GM21717 (cell line): ENCODE results near the gene LRRC10B.
"Not testable (repeated sequence)": the region's sequence is repeated elsewhere in the genome, so short reads cannot be mapped to it uniquely, and the experiment has no call there.

Source experiments
- ATAC-seq: cut with Tn5 transposase; IDR thresholded peaks from one replicate; pipeline ENCODE4 v1.9.1; 2021; ENCODE audit warnings: mild to moderate bottlenecking, moderate library complexity; ENCODE audit not compliant: unreplicated experiment

LRRC10B gene

DNA sequence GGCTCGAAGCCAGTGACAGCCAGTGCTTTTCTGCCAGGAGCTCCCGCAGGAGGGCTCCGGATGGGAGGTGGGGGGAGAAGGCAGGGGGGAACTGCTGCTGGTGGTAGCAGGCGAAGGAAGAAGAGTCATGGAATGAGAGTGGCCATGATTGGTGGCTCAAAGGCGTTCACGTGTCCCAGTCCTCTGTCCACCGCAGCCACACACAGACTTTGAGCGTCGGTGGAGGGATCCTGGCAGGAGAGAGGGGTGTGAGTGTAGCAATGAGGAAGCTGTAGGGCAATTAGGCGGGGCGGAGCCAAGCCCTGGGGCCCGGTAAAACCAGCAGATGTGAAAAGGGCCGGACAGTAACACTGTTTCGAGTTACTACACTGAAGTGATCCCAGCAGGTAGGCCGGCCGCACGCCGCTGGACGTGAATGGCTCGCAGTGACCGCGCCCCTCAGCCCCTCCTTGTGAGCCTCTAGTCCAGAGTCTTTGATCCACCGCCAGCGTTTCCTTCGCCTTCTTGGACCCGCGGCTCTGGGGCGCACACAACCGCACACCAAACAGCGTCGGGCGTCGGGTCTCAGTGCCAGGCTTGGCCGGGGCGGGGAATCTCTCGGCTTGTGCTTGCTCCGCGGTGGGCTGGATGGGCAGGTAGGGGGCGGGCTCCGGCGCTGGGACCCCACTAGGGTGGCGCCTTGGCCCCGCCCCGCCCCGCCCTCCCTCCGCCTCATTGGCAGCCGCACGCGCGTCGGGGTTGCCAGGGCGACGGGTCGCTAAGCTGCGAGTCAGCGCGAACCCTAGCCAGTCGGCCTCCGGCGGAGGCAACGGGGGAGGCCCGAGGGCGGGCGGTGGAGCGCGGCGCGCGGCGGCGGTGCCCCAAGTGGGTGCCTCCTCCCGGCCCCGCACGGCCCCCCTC is at the start of gene LRRC10B:
LRRC10B (plus strand) TSS at position 788 of the 900 bp plus-strand sequence. CDS start 250 bp downstream, outside the sequence.
- no peak for ATAC-seq

DNA sequence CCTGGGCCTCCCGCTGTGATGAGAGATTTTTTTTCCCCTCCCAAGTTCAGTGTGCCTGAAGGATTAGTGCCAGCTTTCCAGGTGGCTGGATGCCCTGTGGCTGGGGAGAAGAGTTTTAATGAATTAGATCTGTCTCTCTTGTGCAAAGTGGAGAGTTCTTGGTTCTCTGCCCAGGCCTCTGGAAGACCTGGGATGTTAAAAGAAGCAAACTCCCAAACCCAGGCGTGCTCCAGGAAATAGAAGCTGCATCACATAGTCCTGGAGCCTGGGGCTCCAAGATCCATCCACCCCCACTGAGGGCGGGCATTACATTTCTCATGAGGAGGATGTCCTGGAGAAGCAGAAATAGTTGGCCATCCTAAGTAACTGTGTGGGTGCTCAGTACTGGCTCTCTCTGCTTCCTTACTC is 48.1 kb upstream of the LRRC10B start:
- ATAC-seq = no peak

DNA sequence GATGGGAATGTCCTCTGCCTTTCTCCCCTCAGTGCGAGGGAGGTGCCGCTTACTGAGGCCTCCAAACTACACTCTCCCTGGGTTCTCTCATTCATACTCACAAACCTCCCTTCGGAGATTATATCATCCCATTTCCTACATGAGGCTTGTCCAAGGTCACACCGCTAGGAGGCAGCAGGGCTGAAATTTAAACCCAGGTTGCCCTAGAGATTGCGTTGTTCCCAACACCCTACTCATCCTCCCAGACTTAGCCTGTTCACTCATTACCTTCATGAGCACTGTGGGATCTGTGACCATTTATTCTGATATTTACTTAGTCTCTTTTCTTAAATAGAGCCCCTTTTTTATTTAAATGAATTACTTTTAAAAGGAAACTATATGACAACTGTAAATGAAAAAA is 47.6 kb upstream of the LRRC10B start:
- no peak for ATAC-seq

DNA sequence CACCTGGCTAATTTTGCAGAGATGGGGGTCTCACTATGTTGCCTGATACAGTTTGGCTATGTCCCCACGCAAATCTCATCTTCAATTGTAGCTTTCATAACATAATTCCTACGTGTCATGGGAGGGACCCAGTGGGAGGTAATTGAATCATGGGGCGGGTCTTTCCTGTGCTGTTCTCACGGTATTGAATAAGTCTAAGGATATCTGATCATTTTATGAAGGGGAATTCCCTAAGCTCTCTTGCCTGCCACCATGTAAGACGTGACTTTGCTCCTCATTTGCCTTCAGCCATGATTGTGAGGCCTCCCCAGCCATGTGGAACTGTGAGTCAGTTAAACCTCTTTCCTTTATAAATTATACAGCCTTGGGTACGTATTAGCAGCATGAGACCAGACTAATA is 40.9 kb upstream of the LRRC10B start:
- not testable (repeated sequence) for ATAC-seq

DNA sequence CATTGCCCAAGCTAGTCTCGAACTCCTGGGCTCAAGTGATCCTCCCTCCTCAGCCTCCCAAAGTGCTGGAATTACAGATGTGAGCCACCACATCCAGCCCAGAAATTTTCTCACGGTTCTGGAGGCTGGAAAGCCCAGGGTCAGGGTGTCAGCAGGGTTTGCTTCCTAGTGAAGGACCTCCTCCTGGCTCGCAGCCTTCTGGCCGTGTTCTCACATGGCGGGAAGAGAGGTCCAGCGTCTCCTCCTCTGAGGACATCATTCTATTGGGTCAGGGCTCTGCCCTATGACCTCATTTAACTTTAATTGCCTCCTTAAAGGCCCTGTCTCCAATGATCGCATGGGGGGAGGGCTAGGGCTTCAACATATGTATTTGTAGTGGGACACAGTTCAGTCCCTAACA is 40.5 kb upstream of the LRRC10B start:
- ATAC-seq = no peak

DNA sequence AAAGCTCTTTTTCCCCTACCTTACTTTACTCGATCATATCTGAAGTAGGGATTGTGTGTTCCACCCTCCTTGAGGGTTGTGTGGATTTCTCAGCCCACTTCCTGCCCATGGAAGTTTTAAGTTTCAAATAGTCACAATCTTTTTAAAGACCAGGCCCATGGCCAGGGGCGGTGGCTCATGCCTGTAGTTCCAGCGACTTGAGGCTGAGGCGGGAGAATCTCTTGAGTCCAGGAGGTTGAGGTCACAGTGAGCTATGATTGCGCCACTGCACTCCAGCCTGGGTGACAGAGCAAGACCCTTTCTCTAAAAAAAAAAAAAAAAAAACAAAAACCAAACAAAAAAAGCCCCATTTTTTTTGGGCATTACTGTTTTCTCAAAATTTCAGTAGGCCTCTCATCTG is 36.3 kb upstream of the LRRC10B start:
- ATAC-seq = no peak

DNA sequence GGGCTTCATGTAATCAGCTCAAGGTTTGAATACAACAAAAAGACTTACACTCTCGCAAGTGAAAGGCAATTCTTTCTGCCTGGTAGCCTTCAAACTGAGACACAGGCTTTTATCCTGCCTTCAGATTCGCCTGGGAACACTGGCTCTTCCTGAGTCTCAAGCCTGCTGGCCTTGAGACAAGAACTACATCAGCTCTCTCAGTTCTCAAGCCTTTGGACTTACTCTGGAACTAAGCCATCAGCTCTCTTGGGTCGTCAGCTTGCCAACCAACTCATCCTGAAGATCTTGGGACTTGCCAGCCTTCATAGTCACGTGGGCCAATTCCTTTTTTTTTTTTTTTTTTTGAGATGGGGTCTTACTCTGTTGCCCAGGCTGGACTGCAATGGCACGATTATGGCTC is 35.7 kb upstream of the LRRC10B start:
- no peak for ATAC-seq

DNA sequence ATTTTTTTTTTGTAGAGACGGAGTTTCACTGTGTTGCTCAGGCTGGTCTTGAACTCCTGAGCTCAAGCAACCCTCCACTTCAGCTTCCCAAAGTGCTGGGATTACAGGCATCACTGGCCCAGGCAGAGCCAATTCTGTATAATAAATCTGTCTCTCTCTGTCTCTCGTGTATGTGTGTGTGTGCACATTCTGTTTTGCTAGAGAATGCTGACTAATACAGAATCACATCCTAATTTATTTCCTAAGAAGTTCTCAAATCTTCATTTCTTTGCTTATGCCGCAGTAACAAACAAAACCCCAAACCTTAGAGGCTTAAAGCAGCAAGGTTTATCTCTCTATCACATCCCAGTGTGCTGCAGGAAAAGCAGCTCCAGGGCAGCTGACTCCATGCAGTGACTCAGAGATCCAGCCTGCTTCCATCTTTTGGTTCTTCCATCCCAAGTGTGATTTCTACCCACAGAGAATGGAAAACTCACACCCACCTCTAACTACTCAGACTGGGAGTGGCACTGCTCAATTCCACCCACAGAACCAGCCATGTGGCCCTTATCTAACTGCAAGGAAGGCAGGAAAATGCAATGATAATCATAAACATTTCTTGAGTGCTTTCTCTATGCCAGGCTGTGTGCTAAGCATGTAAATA is 35.1 kb upstream of the LRRC10B start:
- no peak for ATAC-seq

DNA sequence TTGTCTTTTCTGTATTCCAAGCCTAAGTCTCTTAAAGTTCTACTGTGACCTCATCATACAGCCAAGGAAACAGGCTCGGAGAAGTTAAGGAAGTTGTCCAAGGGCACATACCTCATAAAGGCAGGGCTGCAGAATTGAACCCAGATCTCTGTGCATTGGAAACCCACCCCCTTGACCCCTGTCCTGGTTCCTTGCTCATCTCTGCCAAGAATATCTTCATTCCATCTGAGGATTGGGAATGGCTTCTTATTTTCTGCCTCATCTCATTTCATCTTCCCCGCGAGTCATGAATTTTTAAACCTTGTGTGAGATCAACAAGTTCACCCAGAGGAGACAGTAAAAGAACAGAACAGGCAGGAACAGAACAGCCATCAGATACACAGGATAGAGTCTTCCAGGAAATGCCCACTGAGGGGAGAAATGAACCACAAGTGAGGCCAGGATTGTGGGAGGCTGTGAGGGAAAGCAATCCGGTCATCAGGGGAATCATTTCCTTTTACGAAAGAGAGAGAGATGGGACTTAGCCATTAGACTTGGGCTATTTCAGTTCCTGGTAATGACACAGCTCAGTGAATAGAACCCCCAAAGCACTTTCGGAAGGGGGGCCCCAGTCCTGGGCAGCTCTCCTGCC is 34.4 kb upstream of the LRRC10B start:
- ATAC-seq = no peak

DNA sequence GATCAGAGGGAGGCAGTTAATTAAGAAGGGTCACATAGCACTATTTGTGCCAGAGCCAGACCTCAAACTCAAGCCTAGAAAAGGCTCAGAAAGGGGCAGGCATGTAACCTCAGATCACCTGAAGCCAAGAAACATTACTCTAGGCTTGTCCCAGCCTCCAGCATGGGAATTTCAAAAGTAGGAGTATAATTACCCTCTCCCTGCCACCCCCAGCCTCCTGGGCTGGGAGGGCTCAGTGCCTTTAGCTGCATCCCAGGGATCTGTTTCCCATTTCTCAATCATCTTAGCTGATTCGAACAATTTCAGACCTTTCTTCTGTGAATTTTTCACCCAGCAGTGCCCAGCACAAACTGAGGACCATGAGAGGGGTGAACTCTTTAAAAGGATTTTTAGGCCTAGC is 33.1 kb upstream of the LRRC10B start:
- no peak for ATAC-seq

DNA sequence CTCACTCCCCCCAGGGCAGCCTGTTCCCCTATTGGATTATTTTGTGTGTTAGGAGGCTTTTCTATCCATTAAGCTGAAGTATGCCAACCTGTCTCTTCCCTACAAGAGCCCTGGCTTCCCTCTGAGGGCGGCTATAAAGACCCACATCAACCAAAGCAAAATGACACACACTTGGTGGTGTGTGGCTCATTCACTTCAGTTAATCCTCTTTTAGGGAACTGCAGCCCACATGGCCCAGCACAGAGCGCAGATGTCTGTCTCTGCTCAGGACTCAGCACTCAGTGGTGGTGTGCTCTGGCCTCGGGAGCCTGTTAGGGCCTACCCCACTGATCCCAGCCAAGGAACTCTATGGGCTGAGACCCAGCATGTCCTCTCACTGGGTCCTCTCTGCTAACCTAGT is 32.2 kb upstream of the LRRC10B start:
- no peak for ATAC-seq

DNA sequence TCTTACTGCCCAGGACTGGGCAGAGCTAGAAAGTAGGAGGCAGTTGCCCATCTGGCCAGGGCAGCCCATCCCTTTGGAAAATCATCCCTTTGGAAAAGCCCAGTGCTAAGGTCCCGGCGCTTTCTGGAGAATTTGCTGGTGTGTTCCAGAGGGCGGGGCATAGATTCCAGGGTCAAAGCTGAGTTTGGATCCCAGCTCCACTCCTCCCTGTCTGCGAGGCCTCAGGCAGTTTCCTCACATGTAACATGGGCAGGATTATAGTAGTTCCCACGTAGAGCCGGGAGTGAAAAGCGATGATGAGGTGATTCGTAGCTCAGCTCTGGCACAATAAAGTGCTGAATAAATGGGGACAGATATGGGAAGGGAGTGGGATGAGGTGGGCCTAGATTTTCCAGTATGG is 31.4 kb upstream of the LRRC10B start:
- no peak for ATAC-seq

DNA sequence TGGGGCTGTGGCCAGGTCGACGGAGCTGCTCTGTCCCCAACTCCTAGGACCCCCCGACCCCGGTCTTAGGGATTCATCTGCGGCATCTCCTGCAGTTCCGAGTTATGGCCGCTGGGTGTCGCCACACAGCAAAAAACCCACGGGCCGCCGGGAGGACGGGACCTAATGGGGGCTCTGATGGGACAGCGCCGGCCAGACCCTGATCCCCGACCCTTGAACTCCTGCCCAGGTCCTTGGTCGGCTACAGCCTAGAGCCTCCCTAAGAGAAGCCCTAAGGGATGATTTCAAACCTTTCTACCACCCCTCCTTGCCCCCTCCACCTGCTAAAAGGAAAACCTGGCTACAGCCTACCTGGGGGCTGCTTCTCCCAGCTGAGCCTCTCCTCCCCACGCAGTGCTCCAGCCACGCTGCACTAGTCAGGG is 30.8 kb upstream of the LRRC10B start:
- no peak for ATAC-seq

DNA sequence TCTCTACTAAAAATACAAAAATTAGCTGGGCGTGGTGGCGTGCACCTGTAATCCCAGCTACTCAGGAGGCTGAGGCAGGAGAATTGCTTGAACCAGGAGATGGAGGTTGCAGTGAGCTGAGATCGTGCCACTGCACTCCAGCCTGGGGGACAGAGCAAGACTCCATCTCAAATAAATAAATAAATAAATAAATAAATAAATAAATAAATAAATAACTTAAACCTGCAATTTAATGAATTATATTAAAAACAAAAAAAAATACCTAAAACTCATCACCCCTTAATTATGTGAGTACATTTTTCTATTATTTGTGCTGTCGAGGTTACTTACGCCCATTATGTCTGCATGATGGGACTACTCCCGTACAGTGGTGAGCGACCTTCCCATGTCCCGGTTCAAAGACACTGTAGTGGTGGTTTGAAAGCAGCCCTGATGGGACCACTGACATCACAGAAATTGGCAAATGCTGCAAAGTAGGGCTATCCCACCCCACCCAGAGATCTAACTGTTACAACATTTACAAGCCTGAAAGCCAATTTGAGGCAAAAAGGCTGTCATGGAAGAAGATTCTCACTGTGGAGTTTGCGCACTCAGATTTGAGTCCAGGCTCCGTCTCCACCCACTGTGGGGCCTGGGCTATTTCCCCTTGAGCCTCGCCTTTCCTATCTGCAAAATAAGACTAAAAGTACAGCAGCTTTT is 29.0 kb upstream of the LRRC10B start:
- not testable (repeated sequence) for ATAC-seq

DNA sequence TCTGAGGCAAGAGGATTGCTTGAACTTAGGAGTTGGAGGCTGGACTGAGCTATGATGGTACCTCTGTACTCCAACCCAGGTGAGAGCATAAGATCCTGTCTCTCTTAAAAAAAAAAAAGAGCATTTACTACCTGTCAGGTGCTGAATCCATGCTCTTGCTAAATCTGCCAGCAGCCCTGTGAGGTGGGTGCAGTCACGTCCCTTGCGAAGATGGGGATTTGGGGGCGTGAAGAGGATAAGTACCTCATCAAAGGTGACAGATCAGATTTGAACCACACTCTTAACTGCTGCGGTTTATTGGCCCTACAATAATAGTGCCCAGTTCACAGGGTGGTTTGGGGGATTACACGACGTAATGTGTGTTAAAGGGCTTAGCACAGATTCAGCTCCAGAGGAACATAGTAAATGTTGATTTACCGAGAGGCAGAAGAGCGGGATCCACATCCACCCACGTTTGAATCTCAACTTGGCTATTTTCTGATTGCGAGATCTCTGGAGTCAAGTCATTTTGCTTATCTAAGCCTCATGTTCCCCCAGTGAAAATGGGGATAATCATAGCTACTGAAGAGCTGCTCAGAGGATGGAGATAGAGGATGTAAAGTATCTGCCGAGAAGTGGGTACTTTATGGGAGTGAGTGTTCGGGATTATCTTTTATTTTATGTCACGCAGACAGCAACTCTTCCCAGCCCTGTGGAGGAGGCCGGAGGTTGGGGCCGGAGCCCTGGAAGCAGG is 28.1 kb upstream of the LRRC10B start:
- ATAC-seq = no peak

DNA sequence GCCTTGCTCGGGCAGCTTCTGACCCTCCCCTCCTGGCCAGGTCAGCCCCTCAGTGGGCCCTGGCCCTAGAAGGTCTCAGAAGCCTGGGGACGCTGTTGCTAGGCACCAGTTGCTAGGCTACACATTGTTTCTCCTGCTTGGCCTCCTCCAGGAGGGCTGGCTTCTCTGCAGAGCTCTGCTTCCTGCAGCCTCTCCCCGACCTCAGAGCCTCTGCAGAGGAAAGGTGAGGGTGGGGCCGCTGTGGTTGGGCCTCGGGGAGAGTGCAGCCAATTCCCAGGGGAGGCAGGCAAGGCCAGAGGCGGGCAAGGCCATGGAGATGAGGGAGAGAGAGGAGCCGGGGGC is 27.6 kb upstream of the LRRC10B start:
- ATAC-seq = no peak

DNA sequence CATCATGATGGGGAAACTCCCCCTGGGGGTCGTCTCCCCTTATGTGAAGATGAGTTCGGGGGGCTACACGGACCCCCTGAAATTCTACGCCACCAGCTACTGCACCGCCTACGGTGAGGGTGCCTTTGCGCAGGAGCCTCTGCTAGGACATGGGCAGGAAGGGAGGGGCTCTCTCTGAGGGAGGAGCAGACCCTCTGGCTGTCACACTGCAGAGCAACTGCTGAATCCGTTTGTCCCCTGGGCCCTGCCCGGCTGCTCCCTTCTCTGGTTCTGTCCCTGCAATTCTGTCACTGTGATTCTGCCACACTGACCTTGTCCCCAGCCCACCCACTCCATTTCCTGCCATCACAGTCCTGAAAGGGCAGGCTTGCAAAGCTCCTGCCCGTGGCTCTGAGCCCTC is 26.7 kb upstream of the LRRC10B start:
- ATAC-seq = no peak

DNA sequence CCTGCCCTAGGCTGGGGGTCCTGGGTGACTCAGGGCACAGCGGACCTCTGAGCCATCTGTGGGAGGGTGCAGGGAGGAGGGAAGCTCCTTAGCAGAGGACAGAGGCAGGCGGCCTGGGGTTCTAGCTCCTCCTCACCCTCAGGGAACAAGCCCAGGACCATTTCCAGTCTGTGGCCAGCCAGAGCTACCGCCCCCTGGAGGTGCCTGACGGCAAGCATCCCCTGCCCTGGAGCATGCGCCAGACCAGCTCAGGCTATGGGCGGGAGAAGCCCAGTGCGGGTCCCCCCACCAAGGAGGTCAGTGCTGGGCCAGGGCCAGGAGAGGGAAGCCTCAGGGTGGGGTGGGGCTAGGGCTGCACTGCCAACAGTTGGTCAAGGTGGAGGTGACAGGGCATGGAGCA is 26.0 kb upstream of the LRRC10B start:
- ATAC-seq = no peak

DNA sequence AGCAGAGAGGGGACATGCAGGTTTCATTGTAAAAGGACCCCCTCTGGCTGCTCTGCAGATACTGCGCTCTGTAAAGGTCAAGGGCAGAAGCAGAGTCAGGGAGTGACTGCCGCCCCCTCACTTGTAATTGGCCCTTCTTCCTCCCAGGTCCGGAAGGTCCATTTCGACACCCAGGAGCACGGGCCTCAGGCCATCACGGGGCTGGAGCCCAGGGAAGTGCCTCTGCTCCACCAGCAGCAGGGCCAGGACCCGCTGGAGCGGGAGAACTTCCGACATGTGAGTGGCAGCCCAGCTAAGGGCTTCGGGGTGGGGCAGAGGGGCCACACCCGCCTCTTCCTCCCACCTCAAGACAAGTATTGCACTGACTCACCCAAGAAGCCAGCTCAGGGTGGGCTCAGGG is 24.0 kb upstream of the LRRC10B start:
- ATAC-seq = no peak

DNA sequence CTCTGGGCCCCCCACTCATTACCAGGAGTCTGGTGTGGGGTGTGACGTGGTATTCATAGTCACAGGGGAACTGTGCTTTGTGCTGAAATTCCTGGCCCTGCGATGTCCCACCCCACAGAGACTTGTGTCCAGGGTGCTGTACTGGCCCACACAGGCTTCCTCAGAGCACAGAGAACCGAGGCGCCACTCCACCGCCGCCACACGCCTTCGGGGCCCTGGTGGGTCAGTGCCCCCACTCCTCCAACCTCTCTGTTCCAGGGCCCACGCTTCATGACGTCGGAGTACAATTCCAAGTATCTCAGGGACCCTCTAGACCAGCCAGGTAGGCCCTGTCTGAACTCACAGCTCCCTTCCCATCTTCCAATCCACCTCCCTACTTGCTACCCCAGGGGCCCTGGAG is 23.5 kb upstream of the LRRC10B start:
- no peak for ATAC-seq
